Forelimb muscle (tissue), 1 donor: Measurements from ENCODE around the gene HSDL2. TPM values are rescaled to one million over a fixed set of nuclear protein-coding genes. Genes with fewer than 3 reads are reported as not detected.
"Not testable (repeated sequence)": the region's sequence is repeated elsewhere in the genome, so short reads cannot be mapped to it uniquely, and the experiment has no call there.

ENCODE experiments used
- DNase-seq: peaks from one replicate; pipeline ENCODE4 v3.0.0-alpha.2; 2013; ENCODE audit warnings: low read depth
- polyA plus RNA-seq: library from polyadenylated mRNA; unstranded; fragments of 120-200 nt; gene quantifications from one replicate; pipeline ENCODE4 v1.2.1, GENCODE V29; 2013; ENCODE audit not compliant: insufficient read length

The HSDL2 gene
- polyA plus RNA-seq, 1 donor, result 63.5 TPM

DNA sequence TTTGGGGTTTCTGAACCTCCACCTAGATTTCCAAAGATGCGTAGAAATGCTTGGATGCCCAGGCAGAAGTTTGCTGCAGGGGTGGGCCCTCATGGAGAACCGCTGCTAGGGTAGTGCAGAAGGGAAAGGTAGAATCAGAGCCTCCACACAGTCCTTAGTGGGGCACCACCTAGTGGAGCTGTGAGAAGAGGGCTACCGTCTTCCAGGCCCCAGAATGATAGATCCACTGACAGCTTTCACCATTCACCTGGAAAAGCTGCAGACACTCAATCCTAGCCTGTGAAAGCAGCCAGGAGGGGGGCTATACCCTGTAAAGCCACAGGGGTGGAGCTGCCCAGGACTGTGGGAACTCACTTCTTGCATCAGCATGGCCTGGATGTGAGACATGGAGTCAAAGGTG lies 13.3 kb upstream of the HSDL2 start:
- DNase-seq, result no peak

DNA sequence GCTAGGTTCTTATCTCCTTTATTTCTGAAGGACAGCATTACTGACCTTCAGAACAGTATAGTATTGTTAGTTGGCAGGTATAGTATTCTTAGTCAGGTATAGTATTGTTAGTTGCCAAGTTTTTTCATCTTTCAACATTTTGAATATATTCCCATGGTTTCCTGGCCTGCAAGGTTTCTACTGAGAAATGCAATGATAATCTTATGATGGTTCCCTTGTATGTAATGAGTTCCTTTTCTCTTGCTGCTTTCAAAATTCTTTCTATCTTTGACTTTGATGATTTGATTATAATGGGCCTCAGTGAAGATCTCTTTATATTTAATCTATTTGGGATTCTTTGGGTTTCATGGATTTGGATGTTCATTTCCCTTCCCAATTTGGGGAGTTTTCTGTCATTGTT lies 12.4 kb upstream of the HSDL2 start:
- DNase-seq, result no peak

DNA sequence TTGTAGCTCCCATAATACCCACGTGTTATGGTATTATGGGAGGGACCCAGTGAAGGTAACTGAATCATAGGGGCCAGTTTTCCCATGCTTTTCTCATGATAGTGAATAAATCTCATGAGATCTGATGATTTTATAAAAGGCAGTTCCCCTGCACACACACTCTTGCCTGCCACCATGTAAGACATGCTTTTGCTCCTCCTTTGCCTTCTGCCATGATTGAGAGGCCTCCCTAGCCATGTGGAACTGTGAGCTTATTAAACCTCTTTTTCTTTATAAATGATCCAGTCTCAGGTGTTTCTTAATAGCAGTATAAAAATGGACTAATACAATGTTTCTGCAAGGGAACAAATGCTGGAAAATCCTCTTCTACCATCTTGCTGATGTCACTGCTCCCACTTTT lies 10.1 kb upstream of the HSDL2 start:
- no peak for DNase-seq

DNA sequence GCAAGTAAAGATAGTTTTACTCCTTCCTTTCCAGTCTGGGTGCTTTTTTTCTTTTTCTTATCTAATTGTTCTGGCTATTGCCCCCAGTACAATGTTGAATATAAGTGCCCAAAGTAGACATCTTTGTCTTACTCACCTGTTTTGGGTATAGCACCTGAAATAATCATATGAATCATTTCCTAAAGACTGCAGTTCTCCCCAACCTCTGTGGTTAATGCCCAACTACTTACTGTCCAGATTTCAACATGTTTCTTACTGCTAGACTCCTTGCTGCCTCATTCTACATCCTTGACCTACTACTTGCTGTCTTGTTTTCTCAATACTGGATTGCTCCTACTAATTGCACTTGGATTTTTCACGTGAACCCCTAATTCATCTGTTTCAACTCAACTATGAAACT lies 8.8 kb upstream of the HSDL2 start:
- DNase-seq, result no peak

DNA sequence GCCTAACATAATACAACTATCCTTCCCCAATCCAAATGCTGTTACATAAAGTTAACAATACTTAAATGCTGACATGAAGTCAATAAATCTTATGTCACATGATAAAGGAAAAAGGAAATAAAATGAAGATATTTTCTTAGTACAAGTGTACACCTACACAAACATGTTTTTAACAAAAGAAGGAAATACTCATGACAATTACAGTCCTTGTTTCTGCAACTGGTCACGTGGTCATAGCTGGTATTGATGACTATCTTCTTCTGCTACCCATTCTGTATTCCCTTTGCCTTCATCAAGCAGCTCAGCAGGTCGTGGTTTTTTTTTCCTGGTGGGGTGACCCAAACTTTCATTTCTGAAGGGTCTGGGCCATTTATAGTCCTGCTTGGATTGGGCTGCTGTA lies 6.2 kb upstream of the HSDL2 start:
- not testable (repeated sequence) for DNase-seq

DNA sequence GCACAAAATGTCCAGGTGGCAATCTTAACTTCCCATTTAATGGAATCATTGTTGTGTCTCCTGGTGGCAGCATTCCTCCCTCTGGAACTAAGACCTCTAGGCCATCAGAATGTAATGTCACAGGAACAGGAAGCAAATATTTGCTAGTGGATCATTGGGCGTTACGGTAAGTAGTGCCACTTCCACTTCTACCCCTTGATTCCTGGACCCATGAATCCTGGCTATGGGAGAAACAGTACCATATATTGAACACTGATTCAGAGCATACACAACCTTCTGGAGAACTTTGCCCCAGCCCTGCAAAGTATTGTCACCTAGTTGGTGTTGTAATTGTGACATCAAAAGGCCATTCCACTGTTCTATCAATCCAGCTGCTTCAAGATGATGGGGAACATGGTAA lies 5.7 kb upstream of the HSDL2 start:
- DNase-seq, result not testable (repeated sequence)

DNA sequence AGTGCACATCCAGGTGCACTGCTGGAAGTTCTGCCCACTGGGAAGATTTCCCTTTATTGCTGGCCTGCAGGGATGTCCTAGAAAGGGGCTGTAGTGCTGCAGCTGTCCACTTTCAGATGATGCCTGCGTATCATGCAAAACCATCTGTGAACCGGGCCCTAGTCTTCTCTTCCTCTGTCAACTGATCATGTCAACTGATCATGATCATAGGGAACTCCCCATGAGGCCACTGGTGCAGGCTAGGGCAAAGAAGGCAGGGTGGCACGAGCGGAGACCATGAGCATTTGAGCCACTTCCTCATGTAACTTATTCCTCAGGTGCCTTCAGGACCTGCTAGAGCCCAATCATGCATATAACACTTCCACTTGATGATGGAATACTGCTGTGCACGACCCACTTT lies 4.5 kb upstream of the HSDL2 start:
- no peak for DNase-seq

DNA sequence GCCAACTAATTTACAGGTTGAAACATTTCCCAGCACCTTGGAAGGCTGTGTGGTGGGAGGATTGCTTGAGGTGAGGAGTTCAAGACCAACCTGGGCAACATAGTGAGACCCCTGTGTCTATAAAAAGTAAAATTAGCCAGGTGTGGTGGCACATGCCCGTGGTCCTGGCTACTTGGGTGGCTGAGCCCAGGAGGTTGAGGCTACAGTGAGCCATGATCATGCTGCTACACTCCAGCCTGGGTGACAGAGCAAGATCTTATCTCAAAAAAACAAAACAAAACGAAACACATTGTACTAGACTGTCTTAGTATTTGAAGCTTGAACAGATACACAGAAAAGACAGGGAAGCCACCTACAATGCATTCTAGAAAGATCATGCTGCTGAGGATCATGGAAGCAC lies 2.8 kb upstream of the HSDL2 start:
- DNase-seq, result no peak

DNA sequence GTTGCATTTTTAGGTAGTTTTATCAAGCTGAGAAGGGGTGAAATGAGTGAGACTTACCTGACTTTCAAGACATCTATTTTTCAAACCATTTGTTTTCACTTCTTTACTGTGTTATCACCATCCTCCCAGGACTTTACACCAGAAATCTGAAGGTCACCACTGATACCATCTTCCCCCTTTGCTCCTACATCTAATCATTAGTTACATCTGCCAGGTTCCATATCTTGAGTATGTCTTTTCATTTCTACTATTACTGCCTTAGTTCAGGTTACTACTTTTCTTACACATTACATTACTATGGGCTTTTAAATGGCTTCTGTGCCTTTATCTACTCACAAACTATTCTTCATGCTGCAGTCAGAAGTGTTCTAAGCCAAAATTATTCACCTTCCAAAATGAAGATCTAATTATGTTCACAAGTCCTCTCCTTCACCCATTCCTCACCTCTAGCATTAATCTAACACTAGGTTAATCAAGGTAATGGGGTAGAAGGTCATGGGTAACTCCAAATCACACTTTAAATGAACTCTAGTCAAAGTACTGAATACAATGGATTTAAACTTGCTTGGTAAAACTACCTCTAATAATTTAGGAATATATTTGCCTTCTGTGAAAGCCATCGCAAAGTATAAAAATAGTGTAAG lies 2.1 kb upstream of the HSDL2 start:
- DNase-seq, result no peak

DNA sequence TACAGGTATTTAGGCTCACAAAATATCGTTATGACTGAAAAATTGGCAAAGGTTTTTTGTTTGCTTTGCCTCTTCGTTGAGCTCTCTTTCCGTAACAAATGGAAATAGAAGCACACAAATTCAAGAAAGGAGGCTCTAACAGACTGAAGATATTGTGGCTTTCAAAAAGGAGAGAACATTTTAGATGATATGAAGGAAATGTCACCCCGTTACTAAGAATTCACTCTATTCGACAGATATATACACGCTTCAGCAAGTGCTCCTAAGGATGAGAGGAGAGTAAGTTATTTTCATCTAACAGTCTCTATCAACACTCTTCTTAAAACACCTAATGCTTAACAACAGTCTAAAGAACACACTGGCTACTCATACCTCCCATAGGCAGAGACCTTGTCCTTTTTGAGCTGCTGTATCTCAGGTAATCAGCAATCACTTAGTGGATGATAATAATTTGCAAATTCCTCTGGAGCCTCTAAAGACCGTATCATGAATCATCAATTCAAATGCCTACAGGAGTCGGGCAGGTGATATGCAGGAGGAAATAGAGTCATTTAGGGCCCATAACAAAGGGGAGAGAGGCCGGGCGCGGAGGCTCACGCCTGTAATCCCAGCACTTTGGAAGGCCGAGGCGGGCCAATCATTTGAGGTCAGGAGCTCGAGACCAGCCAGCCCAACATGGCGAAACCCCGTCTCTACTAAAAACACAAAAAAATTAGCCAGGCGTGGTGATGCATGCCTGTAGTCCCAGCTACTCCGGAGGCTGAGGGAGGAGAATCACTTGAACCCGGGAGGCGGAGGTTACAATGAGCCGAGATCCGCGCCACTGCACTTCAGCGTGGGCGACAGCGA lies 1.4 kb upstream of the HSDL2 start:
- no peak for DNase-seq

DNA sequence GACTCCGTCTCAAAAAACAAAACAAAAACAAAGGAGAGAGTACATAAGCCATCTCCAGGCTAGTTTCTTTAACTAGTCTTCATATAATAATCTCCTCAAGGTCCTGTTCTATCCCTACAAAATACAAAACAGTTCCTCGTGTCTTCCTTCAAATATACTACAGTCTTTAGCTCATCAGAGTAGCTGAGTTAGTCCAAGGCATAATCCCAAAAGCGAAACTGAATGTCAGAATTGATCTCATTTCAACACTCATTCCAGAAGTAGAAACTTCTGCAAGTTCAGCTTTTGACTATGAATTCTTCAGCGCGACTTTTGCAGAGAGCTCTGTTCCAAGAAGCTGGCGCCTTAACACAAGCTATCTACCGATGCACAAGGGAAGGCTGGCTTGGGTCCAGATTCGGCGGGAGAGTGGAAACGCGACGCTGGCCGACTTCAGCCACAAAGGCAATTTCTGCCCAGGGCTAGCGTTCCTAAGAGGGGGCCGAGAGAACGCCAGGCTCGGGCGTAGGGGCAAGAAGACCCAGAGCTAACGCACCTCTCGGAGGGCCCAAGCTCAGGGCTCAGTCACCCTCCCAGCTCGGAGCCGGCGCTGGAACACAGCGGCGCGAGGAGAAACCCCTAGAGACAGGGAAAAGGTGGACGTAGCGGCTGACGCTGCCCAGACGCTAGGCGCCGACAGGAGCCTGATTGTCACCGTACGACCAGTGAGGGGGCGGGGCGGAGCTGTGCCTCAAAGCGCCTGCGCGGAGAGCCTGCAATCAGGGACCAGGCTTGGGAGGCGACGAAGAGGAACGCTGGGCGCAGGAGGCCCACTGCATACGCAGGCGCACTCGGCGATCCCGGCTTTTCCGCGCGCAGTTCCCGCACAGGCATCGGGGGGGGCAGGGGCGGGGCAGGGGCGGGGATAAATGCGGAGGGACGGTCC lies 469 bp upstream of the HSDL2 start:
- peak; percentile 93 for DNase-seq

DNA sequence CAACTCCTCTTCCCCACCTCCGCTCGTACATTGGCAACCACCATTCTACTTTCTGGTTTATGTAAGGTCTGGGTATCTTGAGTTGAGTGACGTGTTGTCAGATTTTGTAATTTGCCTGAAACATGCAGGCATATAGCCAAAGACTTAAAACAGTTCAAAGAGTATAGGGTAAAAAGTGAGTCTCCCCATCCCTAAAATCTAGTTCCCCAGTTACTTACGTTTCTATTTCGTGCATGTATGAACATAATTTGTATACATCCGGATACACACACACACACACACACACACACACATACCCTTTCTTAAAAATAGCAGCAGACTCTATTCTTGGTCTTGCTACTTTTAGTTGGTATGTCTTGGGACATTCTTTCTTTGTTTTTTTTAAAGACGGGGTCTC lies 915 bp downstream of the HSDL2 start:
- DNase-seq, result no peak

DNA sequence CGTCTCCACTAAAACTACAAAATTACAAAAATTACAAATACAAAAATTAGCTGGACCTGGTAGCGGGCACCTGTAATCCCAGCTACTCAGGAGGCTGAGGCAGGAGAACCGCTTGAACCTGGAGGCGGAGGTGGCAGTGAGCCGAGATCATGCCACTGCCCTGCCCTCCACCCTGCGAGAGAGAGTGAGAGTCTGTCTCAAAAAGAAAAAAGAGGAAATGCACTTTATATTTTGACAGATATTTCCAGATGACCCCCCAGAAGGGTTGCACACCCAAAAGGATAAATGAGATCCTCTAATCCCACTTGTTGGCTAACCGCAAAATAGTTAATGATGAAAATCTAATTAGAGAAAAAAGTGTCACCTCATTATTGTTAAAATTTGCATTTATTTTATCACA lies 2.2 kb downstream of the HSDL2 start:
- DNase-seq, result no peak

DNA sequence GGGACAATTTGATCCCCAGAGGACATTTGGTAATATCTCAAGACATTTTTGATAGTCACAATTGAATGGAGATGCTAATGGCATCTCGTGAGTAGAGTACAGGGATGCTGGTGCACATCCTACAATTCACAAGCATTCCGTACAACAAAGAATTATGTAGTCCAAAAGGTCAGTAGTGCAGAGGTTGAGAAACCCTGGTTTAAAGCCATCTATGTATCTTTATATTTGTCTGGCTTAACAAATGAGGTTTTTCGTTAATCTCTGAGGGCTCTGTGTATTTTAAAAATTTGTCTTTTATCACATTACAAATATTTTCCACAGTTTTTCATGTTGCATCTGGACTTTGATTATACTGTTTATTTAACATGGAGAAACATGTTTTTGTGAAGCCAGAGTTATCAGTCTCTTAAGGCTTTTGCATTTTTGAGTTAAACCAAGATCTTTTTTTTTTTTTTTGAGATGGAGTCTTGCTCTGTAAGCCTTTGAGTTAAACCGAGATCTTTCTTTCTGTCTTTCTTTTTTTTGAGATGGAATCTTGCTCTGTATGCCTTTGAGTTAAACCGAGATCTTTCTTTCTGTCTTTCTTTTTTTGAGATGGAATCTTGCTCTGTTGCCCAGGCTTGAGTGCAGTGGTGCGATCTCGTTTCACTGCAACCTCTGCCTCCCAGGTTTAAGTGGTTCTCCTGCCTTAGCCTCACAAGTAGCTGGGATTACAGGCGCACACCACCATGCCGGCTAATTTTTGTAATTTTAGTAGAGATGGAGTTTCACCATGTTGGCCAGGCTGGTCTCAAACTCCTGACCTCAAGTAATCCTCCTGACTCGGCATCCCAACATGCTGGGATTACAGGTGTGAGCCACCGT lies 2.8 kb downstream of the HSDL2 start:
- DNase-seq, result no peak

DNA sequence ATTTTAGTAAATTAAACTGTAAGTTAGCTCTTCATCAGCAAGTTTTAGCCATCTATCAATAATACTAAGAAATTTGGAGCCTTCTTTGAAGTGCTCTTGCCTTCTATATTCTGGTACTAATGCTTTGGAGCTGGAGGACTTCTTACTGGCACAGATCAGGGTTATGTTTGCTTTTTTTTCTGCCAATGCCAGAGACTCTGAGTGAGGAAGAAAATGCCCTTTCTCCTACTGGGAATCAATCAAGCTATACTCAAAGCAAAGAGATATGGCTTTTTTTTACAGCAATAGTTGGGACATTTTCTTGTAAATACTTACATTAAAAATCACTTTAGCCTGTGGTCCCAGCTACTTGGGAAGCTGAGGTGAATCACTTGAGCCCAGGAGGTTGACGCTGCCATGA lies 4.3 kb downstream of the HSDL2 start:
- no peak for DNase-seq

DNA sequence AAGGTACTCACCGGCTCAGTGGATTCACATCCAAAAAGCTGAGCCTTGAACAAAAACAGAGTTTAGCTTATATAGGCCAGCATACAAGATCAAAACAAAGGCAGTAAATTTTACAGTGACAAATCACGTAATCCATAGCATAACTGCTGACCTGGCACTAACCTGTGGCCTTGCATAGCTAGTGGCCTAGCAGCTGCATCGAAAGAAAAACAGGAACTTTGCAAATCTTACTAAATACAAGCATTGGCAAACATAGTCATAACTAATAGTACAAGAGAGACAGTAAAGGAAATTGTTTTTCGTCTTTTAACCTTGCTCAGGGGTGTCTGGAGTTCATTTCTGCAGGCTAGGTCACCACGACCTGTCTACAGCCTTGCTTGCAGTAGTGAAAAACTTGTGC lies 4.8 kb downstream of the HSDL2 start:
- no peak for DNase-seq

DNA sequence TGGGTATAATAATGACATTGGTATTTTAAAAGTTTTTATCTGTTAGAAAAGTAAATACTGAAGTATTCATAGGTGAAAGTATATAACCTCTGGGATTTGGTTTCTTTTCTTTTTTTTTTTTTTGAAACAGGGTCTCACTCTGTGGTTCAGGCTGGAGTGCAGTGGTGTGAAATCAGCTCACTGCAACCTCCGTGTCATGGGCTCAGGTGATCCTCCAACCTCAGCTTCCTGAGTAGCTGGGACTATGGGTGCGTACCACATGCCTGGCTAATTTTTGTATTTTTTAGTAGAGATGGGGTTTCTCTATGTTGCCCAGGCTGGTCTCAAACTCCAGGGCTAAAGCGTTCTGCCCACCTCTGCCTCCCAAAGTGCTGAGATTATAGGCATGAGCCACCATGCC lies 7.2 kb downstream of the HSDL2 start:
- DNase-seq, result no peak

DNA sequence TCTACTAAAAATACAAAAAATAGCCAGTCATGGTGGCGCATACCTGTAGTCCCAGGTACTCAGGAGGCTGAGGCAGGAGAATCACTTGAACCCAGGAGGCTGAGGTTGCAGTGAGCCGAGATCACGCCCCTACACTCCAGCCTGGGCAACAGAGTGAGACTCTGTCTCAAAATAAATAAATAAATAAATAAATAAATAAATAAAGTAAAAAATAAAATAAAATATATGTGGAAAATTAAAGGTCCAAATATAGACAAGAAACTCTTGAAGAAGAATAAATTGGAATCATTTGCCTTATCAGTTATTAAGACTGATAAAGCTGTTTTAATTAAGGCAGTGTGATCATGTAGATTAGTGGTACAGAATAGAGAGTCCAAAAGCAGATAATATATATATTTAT lies 10.0 kb downstream of the HSDL2 start:
- DNase-seq, result not testable (repeated sequence)

DNA sequence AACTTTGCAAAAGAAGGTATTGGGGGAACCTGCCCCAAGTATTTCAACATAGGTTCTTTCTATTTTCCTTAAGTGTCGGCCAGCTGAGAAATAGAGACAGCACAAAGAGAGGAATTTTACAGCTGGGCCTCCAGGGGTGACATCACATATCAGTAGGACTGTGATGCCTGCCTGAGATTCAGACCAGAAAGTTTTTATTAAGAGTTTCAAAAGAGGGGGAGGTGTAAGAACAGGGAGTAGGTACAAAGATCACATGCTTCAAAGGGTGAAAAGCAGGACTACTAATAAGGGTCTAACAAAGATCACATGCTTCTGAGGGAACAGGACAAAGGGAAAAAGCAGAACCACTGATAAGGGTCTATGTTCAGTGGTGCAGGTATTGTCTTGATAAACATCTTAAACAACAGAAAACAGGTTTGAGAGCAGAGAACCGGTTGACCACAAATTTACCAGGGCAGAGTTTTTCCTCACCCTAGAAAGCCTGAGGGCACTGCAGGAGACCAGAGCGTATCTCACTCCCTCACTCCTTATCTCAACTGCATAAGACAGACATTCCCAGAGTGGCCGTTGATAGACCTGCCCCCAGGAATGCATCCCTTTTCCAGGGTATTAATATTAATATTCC lies 12.1 kb downstream of the HSDL2 start:
- DNase-seq, result not testable (repeated sequence)

DNA sequence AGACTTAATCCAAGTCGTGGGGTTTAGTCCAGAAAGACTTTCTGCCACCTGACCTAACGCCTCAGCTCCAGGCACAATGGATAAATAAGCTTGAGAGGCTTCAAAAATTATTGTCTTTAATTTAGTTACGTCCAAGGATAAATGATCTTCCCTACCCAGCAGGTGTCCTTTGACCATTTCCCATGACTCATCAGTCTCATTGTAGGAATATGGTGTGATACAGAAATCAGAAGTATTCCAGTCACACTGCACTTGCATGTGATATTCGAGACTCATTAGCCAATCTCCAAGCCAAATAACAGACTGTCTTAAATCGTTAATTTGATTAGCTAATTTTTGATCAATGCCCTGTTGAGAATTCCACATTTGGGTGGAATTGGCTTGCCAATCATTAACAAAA lies 13.2 kb downstream of the HSDL2 start:
- DNase-seq, result not testable (repeated sequence)

DNA sequence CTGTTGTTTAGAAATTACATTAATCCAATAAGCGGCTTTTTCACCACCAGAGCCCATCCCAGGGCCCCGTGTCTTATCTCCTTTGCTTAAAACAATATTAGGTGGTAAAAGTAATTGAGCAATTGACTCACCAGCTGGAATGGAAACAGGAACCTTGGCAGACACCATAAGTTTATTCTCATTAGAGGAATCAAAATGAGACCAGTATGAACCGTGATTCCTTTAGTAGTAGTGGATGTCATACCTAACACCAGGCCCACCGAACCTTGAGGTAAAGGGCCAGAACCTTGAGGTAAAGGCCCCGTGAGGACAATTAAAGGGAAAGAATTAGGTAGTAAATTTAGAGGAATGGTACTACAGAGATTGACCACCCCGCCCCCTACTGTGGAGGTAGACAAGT lies 16.5 kb downstream of the HSDL2 start:
- no peak for DNase-seq
